ENCODE results near the gene PPP1R10. TPM values are rescaled to one million over a fixed set of nuclear protein-coding genes. Genes with fewer than 3 reads are reported as not detected.

PPP1R10 gene
- total and polyA plus RNA-seq, 9 donors = 34.7 to 106 (median 76.0) TPM

- Histone ChIP-seq H3K27ac (no peak overlapping the region), H3K27me3 (no peaks in the 10 kb centered on the region), H3K36me3 (no peaks in the 10 kb centered on the region), H3K4me1 (ENCODE audit: insufficient read depth) (no peaks in the 10 kb centered on the region), H3K4me3 (no peak overlapping the region), H3K9me3 (no peaks in the 10 kb centered on the region)
- no peak for DNase-seq
- intact Hi-C loops (cut with DNase I) = no loop called here
- no peak for TF ChIP-seq CTCF (IDR thresholded peaks at IDR 0.05)
- no peak for TF ChIP-seq EP300 (IDR thresholded peaks at IDR 0.05)
- no peak for TF ChIP-seq POLR2A (IDR thresholded peaks at IDR 0.05)
- 94 to 97% (median 94%) methylated on average over 8 of the region's 8 CpGs for WGBS, 3 donors
These were observed 39.0 kb downstream of the PPP1R10 start for GRCh38 chr6:30578051-30578450.

- no peak overlapping the region for H3K27ac ChIP-seq
- 52 to 65% (median 56%) methylated on average over 4 of the region's 4 CpGs for WGBS, 3 donors
- no peak overlapping the region for H3K4me3 ChIP-seq
- H3K4me1 ChIP-seq (ENCODE audit: insufficient read depth) = peaks cover 7% of the 10 kb centered on the region
- intact Hi-C loops (cut with DNase I) = no loop called here
- no peaks in the 10 kb centered on the region for H3K9me3 ChIP-seq
- TF ChIP-seq POLR2A (IDR thresholded peaks at IDR 0.05) (no peak), EP300 (IDR thresholded peaks at IDR 0.05) (no peak), CTCF (IDR thresholded peaks at IDR 0.05) (no peak)
- DNase-seq = no peak
- no peaks in the 10 kb centered on the region for H3K36me3 ChIP-seq
- H3K27me3 ChIP-seq = no peaks in the 10 kb centered on the region
These were observed 43.9 kb downstream of the PPP1R10 start for GRCh38 chr6:30573113-30573512.

GRCh38 chr6:30572148-30572547 lies 44.9 kb downstream of the PPP1R10 start:
- Histone ChIP-seq H3K36me3 (no peaks in the 10 kb centered on the region), H3K9me3 (no peaks in the 10 kb centered on the region), H3K4me3 (peak overlapping the region; percentile 75), H3K27ac (peak overlapping the region; percentile 47 to 56), H3K4me1 (ENCODE audit: insufficient read depth) (peaks cover 7% of the 10 kb centered on the region), H3K27me3 (no peaks in the 10 kb centered on the region)
- intact Hi-C loops (cut with DNase I) = no loop called here
- no peak for DNase-seq
- TF ChIP-seq POLR2A (IDR thresholded peaks at IDR 0.05) (no peak), CTCF (IDR thresholded peaks at IDR 0.05) (no peak), EP300 (IDR thresholded peaks at IDR 0.05) (no peak)

DNA sequence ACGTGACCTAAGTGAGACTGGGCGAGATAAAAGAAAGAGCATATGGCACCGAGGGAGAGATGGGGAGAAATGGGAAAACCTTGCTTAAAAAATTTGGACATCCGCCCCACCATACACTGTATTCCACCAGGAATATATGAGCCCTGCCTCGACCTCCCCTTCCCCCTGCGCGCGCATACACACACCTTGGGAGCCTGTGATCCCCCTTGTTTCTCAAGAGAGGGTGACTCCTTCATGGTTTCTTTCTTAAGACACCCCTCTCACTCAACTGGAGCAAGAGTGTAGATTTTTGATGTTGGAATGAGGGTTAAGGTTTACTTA lies 45.3 kb downstream of the PPP1R10 start:
- Histone ChIP-seq H3K9me3 (no peaks in the 10 kb centered on the region), H3K27ac (peak overlapping the region; percentile 47 to 56), H3K4me3 (peak overlapping the region; percentile 75), H3K36me3 (no peaks in the 10 kb centered on the region), H3K27me3 (no peaks in the 10 kb centered on the region), H3K4me1 (ENCODE audit: insufficient read depth) (peaks cover 7% of the 10 kb centered on the region)
- TF ChIP-seq POLR2A (IDR thresholded peaks at IDR 0.05) (no peak), EP300 (IDR thresholded peaks at IDR 0.05) (no peak), CTCF (IDR thresholded peaks at IDR 0.05) (no peak)
- DNase-seq = peak in 1 of 5 donors; percentile 40
- 0 to 1% (median 1%) methylated on average over 8 of the region's 8 CpGs for WGBS, 3 donors
- intact Hi-C loops (cut with DNase I) = no loop called here
